ENCODE data around the gene ZNF296. TPM values are rescaled to one million over a fixed set of nuclear protein-coding genes. Genes with fewer than 3 reads are reported as not detected.

Gene ZNF296
- total and polyA plus RNA-seq, 2 of the 13 experiments (the other 11 are each of a cell fraction or from before 2014, with no cell fraction given) = 0.26 to 0.62 TPM

DNA sequence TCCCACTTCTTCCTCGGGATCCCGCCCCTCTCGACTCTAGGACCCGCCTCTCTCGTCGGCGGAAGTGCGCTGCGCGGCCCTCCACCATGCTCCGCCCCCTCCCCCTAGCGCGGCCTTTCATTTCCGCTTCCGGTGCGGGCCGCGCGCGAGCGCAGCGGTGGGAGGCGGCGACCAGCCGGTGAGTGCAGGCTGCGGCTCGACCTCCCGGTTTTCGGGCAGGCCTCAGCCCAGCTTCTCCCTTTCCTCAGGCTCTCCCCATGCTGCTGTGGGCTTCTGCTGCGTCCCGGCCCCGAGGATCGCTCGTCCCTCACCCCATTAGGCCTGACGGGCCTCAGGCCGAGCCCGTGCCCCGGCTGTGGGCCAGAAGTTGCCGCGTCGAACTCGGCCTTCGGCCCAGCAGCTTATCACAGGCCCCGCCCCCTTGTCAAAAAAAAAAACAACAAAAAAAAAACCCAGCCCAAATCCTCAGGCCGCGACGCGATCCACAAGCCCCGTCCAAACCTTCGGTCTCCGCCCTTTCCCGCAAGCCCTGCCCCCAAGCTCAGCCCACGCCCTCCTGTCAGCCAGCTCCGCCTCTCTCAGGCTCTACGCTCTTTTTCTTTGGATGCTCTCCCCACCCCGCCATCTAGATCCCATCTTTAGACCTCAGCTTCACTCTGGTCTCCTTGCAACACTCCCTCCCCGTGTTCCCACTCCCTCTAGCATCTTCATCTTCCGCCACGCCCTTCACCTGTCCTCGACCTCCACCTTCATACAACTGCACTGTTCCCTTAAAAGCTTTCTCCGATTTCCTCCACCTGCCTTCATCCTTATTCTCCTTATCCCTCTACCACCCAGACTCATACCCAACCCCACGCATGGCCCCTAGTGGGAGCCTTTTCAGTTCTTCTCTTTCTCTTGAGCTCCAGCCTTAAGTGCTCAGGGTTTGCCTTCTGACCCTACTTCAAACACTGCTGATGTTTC is 37.1 kb downstream of the ZNF296 start, which contains the start of gene CLASRP (continued):
- TF ChIP-seq, protein P1, sequence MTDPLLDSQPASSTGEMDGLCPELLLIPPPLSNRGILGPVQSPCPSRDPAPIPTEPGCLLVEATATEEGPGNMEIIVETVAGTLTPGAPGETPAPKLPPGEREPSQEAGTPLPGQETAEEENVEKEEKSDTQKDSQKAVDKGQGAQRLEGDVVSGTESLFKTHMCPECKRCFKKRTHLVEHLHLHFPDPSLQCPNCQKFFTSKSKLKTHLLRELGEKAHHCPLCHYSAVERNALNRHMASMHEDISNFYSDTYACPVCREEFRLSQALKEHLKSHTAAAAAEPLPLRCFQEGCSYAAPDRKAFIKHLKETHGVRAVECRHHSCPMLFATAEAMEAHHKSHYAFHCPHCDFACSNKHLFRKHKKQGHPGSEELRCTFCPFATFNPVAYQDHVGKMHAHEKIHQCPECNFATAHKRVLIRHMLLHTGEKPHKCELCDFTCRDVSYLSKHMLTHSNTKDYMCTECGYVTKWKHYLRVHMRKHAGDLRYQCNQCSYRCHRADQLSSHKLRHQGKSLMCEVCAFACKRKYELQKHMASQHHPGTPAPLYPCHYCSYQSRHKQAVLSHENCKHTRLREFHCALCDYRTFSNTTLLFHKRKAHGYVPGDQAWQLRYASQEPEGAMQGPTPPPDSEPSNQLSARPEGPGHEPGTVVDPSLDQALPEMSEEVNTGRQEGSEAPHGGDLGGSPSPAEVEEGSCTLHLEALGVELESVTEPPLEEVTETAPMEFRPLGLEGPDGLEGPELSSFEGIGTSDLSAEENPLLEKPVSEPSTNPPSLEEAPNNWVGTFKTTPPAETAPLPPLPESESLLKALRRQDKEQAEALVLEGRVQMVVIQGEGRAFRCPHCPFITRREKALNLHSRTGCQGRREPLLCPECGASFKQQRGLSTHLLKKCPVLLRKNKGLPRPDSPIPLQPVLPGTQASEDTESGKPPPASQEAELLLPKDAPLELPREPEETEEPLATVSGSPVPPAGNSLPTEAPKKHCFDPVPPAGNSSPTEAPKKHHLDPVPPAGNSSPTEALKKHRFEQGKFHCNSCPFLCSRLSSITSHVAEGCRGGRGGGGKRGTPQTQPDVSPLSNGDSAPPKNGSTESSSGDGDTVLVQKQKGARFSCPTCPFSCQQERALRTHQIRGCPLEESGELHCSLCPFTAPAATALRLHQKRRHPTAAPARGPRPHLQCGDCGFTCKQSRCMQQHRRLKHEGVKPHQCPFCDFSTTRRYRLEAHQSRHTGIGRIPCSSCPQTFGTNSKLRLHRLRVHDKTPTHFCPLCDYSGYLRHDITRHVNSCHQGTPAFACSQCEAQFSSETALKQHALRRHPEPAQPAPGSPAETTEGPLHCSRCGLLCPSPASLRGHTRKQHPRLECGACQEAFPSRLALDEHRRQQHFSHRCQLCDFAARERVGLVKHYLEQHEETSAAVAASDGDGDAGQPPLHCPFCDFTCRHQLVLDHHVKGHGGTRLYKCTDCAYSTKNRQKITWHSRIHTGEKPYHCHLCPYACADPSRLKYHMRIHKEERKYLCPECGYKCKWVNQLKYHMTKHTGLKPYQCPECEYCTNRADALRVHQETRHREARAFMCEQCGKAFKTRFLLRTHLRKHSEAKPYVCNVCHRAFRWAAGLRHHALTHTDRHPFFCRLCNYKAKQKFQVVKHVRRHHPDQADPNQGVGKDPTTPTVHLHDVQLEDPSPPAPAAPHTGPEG (CRISPR knock-in tag; IDR thresholded peaks at IDR 0.05) = no peak; the same call in 1 of the 2 replicates
- TF ChIP-seq RFX5 (IDR thresholded peaks at IDR 0.05; ENCODE audit: low read depth, low read length) (no peak), ZNF260 (CRISPR knock-in tag; IDR thresholded peaks at IDR 0.05; ENCODE audit: borderline replicate concordance, low read depth) (no peak), JUNB (CRISPR knock-in tag; IDR thresholded peaks at IDR 0.05; ENCODE audit: borderline replicate concordance) (no peak), IKZF1 (IDR thresholded peaks at IDR 0.05) (no peak), MED8 (CRISPR knock-in tag; IDR thresholded peaks at IDR 0.05; ENCODE audit: insufficient replicate concordance) (peak; percentile 71), ZNF253 (CRISPR knock-in tag; IDR thresholded peaks at IDR 0.05; ENCODE audit: borderline replicate concordance) (no peak), ATF7-NPFF (CRISPR knock-in tag; IDR thresholded peaks at IDR 0.05; ENCODE audit: low read depth) (peak; percentile 62; the same call in 1 of the 2 replicates)
- TF ChIP-seq, protein P2, sequence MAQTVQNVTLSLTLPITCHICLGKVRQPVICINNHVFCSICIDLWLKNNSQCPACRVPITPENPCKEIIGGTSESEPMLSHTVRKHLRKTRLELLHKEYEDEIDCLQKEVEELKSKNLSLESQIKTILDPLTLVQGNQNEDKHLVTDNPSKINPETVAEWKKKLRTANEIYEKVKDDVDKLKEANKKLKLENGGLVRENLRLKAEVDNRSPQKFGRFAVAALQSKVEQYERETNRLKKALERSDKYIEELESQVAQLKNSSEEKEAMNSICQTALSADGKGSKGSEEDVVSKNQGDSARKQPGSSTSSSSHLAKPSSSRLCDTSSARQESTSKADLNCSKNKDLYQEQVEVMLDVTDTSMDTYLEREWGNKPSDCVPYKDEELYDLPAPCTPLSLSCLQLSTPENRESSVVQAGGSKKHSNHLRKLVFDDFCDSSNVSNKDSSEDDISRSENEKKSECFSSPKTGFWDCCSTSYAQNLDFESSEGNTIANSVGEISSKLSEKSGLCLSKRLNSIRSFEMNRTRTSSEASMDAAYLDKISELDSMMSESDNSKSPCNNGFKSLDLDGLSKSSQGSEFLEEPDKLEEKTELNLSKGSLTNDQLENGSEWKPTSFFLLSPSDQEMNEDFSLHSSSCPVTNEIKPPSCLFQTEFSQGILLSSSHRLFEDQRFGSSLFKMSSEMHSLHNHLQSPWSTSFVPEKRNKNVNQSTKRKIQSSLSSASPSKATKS (CRISPR knock-in tag; IDR thresholded peaks at IDR 0.05) = no peak
- TF ChIP-seq, protein P3, sequence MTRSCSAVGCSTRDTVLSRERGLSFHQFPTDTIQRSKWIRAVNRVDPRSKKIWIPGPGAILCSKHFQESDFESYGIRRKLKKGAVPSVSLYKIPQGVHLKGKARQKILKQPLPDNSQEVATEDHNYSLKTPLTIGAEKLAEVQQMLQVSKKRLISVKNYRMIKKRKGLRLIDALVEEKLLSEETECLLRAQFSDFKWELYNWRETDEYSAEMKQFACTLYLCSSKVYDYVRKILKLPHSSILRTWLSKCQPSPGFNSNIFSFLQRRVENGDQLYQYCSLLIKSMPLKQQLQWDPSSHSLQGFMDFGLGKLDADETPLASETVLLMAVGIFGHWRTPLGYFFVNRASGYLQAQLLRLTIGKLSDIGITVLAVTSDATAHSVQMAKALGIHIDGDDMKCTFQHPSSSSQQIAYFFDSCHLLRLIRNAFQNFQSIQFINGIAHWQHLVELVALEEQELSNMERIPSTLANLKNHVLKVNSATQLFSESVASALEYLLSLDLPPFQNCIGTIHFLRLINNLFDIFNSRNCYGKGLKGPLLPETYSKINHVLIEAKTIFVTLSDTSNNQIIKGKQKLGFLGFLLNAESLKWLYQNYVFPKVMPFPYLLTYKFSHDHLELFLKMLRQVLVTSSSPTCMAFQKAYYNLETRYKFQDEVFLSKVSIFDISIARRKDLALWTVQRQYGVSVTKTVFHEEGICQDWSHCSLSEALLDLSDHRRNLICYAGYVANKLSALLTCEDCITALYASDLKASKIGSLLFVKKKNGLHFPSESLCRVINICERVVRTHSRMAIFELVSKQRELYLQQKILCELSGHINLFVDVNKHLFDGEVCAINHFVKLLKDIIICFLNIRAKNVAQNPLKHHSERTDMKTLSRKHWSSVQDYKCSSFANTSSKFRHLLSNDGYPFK (CRISPR knock-in tag; IDR thresholded peaks at IDR 0.05; ENCODE audit: borderline replicate concordance) = peak; percentile 76; the same call in 1 of the 2 replicates
- TF ChIP-seq, protein P4, sequence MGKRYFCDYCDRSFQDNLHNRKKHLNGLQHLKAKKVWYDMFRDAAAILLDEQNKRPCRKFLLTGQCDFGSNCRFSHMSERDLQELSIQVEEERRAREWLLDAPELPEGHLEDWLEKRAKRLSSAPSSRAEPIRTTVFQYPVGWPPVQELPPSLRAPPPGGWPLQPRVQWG (CRISPR knock-in tag; IDR thresholded peaks at IDR 0.05; ENCODE audit: borderline replicate concordance, low read depth) = no peak
- TF ChIP-seq, protein P5, sequence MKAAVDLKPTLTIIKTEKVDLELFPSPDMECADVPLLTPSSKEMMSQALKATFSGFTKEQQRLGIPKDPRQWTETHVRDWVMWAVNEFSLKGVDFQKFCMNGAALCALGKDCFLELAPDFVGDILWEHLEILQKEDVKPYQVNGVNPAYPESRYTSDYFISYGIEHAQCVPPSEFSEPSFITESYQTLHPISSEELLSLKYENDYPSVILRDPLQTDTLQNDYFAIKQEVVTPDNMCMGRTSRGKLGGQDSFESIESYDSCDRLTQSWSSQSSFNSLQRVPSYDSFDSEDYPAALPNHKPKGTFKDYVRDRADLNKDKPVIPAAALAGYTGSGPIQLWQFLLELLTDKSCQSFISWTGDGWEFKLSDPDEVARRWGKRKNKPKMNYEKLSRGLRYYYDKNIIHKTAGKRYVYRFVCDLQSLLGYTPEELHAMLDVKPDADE (CRISPR knock-in tag; IDR thresholded peaks at IDR 0.05) = no peak
